ENCODE results near the gene PNMA6E. TPM values are rescaled to one million over a fixed set of nuclear protein-coding genes. Genes with fewer than 3 reads are reported as not detected.

Gene PNMA6E
- total RNA-seq, 1 experiment from 2014 or later = not detected

GRCh38 chrX:153377727-153378126 is 23.4 kb downstream of the PNMA6E start:
- H3K36me3 ChIP-seq (replicated peaks; ENCODE audit: control insufficient read depth, insufficient read depth, low read length) = no peaks in the 10 kb centered on the region
- no peak for DNase-seq
- H3K4me3 ChIP-seq (ENCODE audit: insufficient read depth, low read depth, low read length) = no peak overlapping the region
- no peaks in the 10 kb centered on the region for H3K27me3 ChIP-seq (ENCODE audit: control insufficient read depth, insufficient read depth, low read length)

- Histone ChIP-seq H3K27me3 (ENCODE audit: control insufficient read depth, insufficient read depth, low read length) (no peaks in the 10 kb centered on the region), H3K4me3 (ENCODE audit: insufficient read depth, low read depth, low read length) (no peak overlapping the region)
Measured at GRCh38 chrX:153375571-153375970, 25.6 kb downstream of the PNMA6E start.

GRCh38 chrX:153374426-153374825 is 26.7 kb downstream of the PNMA6E start:
- no peak for DNase-seq
- Histone ChIP-seq H3K4me3 (ENCODE audit: insufficient read depth, low read depth, low read length) (no peak overlapping the region), H3K27me3 (ENCODE audit: control insufficient read depth, insufficient read depth, low read length) (no peaks in the 10 kb centered on the region), H3K36me3 (replicated peaks; ENCODE audit: control insufficient read depth, insufficient read depth, low read length) (no peaks in the 10 kb centered on the region)

More at GRCh38 chrX:153375571-153375970, 25.6 kb downstream of the PNMA6E start:
- no peaks in the 10 kb centered on the region for H3K36me3 ChIP-seq (replicated peaks; ENCODE audit: control insufficient read depth, insufficient read depth, low read length)
- DNase-seq = no peak

- no peaks in the 10 kb centered on the region for H3K36me3 ChIP-seq (replicated peaks; ENCODE audit: control insufficient read depth, insufficient read depth, low read length)
- H3K4me3 ChIP-seq (ENCODE audit: insufficient read depth, low read depth, low read length) = no peak overlapping the region
- no peaks in the 10 kb centered on the region for H3K27me3 ChIP-seq (ENCODE audit: control insufficient read depth, insufficient read depth, low read length)
- DNase-seq = no peak
Measured at GRCh38 chrX:153372949-153373348, 28.2 kb downstream of the PNMA6E start.

GRCh38 chrX:153371256-153371655 is 29.9 kb downstream of the PNMA6E start:
- H3K27me3 ChIP-seq (ENCODE audit: control insufficient read depth, insufficient read depth, low read length) = no peaks in the 10 kb centered on the region
- H3K4me3 ChIP-seq (ENCODE audit: insufficient read depth, low read depth, low read length) = no peak overlapping the region
- H3K36me3 ChIP-seq (replicated peaks; ENCODE audit: control insufficient read depth, insufficient read depth, low read length) = no peaks in the 10 kb centered on the region
- DNase-seq = no peak

GRCh38 chrX:153370293-153371055 is 30.7 kb downstream of the PNMA6E start:
- no peak overlapping the region for H3K4me3 ChIP-seq (ENCODE audit: insufficient read depth, low read depth, low read length)
- H3K27me3 ChIP-seq (ENCODE audit: control insufficient read depth, insufficient read depth, low read length) = no peaks in the 10 kb centered on the region
- no peaks in the 10 kb centered on the region for H3K36me3 ChIP-seq (replicated peaks; ENCODE audit: control insufficient read depth, insufficient read depth, low read length)
- DNase-seq = no peak

DNA sequence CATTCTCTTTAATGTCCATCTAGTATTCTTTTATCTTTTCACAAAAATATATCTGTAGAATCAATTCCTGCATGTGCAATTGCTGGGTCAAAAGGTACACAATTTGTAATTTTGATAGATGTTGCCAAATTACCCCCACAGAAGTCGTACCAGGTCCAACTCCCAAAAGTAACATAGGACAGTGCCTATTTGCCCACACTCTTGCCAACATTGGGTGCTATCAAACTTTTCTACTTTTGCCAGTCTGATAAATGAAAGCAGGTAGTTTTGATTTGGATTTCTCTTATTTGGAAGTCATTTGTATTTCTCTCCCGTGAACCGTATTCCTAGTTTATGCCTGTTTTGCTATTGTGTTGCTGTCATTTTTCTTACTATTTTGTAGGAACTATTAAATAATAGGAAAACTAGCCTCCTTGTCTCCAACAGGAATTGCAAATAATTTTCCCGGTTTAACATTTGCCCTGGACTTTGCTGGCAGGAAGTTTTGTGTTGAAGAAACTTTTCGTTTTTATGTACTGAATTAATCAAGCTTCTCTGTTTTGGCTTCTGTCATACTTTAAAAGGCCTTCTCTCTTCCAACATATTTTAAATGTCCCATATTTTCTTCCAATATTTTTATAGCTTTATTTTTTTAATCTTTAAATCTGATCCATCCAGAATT is 34.1 kb downstream of the PNMA6E start:
- DNase-seq = no peak
- no peaks in the 10 kb centered on the region for H3K36me3 ChIP-seq (replicated peaks; ENCODE audit: control insufficient read depth, insufficient read depth, low read length)
- no peaks in the 10 kb centered on the region; the same call in 1 of the 2 replicates for H3K27me3 ChIP-seq (ENCODE audit: control insufficient read depth, insufficient read depth, low read length)
- no peak overlapping the region for H3K4me3 ChIP-seq (ENCODE audit: insufficient read depth, low read depth, low read length)

DNA sequence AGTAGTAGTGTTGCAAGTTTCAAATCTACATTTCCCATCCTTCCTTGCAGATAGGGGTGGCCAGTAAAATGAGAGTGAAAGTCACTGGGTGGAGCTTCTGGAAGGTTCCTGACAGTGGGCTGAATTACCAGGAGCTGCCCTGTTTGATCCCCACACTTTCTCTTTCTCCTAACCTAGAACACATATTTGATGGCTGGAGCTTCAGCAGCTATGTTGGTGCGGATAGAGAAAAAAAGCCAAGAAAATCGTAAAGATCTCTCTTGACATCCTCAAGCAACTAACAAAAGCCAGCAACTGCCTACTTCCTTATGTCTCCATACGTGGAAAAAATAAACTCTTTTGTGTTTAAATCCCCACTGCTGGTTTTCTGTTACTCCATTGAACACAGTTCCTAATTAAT is 35.0 kb downstream of the PNMA6E start:
- Histone ChIP-seq H3K4me3 (ENCODE audit: insufficient read depth, low read depth, low read length) (no peak overlapping the region), H3K27me3 (ENCODE audit: control insufficient read depth, insufficient read depth, low read length) (no peaks in the 10 kb centered on the region; the same call in 1 of the 2 replicates), H3K36me3 (replicated peaks; ENCODE audit: control insufficient read depth, insufficient read depth, low read length) (no peaks in the 10 kb centered on the region)
- DNase-seq = no peak

DNA sequence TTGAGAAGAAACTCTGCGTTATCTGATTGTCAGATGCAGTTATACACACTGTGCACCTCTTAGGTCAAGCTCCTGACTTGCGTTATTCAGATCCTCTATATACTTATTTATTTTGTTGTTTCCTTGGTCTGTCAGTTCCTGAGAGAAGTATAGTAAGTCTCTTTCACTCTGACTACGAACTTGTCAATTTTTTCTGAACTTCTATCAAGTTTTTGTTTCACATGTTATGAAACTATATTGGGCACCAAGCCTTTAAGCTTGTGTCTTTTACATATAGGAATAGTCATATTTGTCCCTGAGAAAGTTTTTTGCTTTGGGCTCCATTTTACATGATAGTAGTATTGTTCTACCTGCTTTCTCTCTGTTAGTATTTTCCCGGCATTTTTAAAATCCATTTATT is 35.5 kb downstream of the PNMA6E start:
- H3K27me3 ChIP-seq (ENCODE audit: control insufficient read depth, insufficient read depth, low read length) = no peaks in the 10 kb centered on the region; the same call in 1 of the 2 replicates
- H3K4me3 ChIP-seq (ENCODE audit: insufficient read depth, low read depth, low read length) = no peak overlapping the region
- no peak for DNase-seq
- no peaks in the 10 kb centered on the region for H3K36me3 ChIP-seq (replicated peaks; ENCODE audit: control insufficient read depth, insufficient read depth, low read length)

DNA sequence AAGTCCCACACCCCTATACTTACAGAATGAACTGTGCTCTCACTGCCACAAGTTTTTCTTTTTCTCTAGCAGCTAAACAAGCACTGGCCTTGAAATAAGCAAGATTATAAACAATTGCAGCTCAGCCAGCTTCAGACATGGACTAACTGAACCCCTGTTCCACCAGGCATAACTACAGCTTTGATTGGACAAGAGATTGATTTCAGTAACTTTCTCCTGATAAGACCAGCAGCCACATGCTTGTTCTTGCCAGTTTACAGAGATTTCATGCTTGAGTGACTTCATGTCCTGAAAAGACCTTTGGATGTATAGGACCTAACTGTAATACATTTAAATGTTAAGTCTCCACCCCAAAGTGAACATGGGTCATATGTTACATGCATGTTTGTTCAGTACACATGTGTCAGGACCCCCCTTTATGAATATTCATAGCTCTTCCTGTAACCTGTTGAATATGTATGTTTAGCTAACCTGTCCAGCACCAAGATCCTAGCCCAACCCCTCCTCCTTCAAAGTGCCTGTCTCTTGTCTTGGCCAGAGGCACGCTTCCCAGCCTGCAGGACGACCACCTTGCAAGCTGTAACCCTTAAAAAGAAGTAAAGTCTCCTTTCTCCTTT is 39.3 kb downstream of the PNMA6E start:
- H3K4me3 ChIP-seq (ENCODE audit: insufficient read depth, low read depth, low read length) = no peak overlapping the region
- no peaks in the 10 kb centered on the region; the same call in 1 of the 2 replicates for H3K27me3 ChIP-seq (ENCODE audit: control insufficient read depth, insufficient read depth, low read length)
- no peak for DNase-seq
- no peaks in the 10 kb centered on the region for H3K36me3 ChIP-seq (replicated peaks; ENCODE audit: control insufficient read depth, insufficient read depth, low read length)

DNA sequence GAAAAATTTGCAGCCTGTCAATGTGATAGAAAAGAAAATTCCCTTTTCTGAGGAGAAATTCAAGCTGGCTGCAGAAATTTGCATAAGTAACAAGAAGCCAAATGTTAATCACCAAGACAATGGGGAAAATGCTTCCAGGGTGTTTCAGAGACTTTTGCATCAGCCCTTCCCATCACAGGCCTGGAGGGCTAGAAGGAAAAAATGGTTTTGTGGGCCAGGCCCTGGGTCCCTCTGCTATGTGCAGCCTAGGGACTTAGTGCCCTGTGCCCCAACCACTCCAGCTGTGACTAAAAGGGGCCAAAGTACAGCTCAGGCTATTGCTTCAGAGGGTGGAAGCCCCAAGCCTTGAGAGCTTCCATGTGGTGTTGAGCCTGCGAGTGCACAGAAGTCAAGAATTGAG is 43.3 kb downstream of the PNMA6E start:
- no peaks in the 10 kb centered on the region for H3K27me3 ChIP-seq (ENCODE audit: control insufficient read depth, insufficient read depth, low read length)
- DNase-seq = no peak
- no peak overlapping the region for H3K4me3 ChIP-seq (ENCODE audit: insufficient read depth, low read depth, low read length)
- no peaks in the 10 kb centered on the region for H3K36me3 ChIP-seq (replicated peaks; ENCODE audit: control insufficient read depth, insufficient read depth, low read length)

GRCh38 chrX:153353416-153353815 is 47.7 kb downstream of the PNMA6E start:
- peaks cover 3% of the 10 kb centered on the region; the same call in 1 of the 2 replicates for H3K36me3 ChIP-seq (replicated peaks; ENCODE audit: control insufficient read depth, insufficient read depth, low read length)
- DNase-seq = peak; percentile 71
- no peak overlapping the region for H3K4me3 ChIP-seq (ENCODE audit: insufficient read depth, low read depth, low read length)
- H3K27me3 ChIP-seq (ENCODE audit: control insufficient read depth, insufficient read depth, low read length) = no peaks in the 10 kb centered on the region

GRCh38 chrX:153352858-153353257 is 48.3 kb downstream of the PNMA6E start:
- DNase-seq = no peak
- peaks cover 3% of the 10 kb centered on the region; the same call in 1 of the 2 replicates for H3K36me3 ChIP-seq (replicated peaks; ENCODE audit: control insufficient read depth, insufficient read depth, low read length)
- no peaks in the 10 kb centered on the region for H3K27me3 ChIP-seq (ENCODE audit: control insufficient read depth, insufficient read depth, low read length)
- H3K4me3 ChIP-seq (ENCODE audit: insufficient read depth, low read depth, low read length) = no peak overlapping the region

GRCh38 chrX:153351981-153352380 is 49.2 kb downstream of the PNMA6E start:
- H3K27me3 ChIP-seq (ENCODE audit: control insufficient read depth, insufficient read depth, low read length) = no peaks in the 10 kb centered on the region
- peaks cover 3% of the 10 kb centered on the region; the same call in 1 of the 2 replicates for H3K36me3 ChIP-seq (replicated peaks; ENCODE audit: control insufficient read depth, insufficient read depth, low read length)
- no peak for DNase-seq
- H3K4me3 ChIP-seq (ENCODE audit: insufficient read depth, low read depth, low read length) = no peak overlapping the region

DNA sequence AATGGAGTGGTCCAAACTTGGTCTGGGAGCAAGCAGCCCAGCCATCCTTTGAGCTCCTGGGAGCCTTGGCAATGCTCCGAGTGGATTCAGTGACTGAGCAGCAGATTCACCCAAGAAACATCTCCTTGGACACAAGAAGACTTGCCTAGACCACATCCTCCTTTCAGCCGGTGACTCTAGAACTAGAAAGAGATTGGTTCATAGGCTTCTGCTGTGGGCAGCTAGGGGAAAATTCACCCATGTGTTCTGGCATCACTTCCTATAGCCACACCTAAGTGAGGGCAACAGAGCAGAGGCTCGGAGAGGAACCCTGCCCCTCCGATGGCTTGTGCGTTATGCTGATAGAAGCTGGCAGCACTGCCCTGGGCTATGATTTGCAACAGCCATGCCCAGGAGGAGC is 51.2 kb downstream of the PNMA6E start:
- no peak for DNase-seq
- Histone ChIP-seq H3K27me3 (ENCODE audit: control insufficient read depth, insufficient read depth, low read length) (no peaks in the 10 kb centered on the region), H3K4me3 (ENCODE audit: insufficient read depth, low read depth, low read length) (no peak overlapping the region), H3K36me3 (replicated peaks; ENCODE audit: control insufficient read depth, insufficient read depth, low read length) (peaks cover 3% of the 10 kb centered on the region; the same call in 1 of the 2 replicates)
